Psoas muscle (tissue), 8 donors: Measurements from ENCODE around the gene PTPRK. TPM values are rescaled to one million over a fixed set of nuclear protein-coding genes. Genes with fewer than 3 reads are reported as not detected.

ENCODE experiments used
- ATAC-seq, 4 donors: fragments of 200-7000 bp; cut with Tn5 transposase; one replicate each; pipeline ENCODE4 v1.9.1; 2020; ENCODE audit warnings: moderate library complexity in 3 of 4, mild to moderate bottlenecking in 2 of 4
- DNase-seq, 2 donors: peaks; one replicate each; pipeline ENCODE4 v3.0.0-alpha.2; 2020
- H3K27ac ChIP-seq: fragments of 200-600 bp; one replicate; pipeline ENCODE4 v1.8.0; 2022
- H3K27me3 ChIP-seq, 3 donors: fragments of 200-600 bp in 1 of 3; one replicate each; pipeline versions ENCODE4 v1.6.1 to v1.8.0; 2013 to 2022; ENCODE audit warnings: low read length in 2 of 3, mild to moderate bottlenecking in 2 of 3, moderate library complexity in 1 of 3; ENCODE audit not compliant: insufficient read depth in 3 of 3
- H3K36me3 ChIP-seq, 2 donors: fragments of 200-600 bp in 1 of 2; one replicate each; pipeline versions ENCODE4 v1.6.1 to v1.8.0; 2013 to 2022; ENCODE audit warnings: low read depth in 1 of 2, mild to moderate bottlenecking in 1 of 2, moderate library complexity in 1 of 2; ENCODE audit not compliant: insufficient read depth in 1 of 2
- H3K4me1 ChIP-seq: fragments of 200-600 bp; one replicate; pipeline ENCODE4 v1.8.0; 2022
- H3K4me3 ChIP-seq: fragments of 200-600 bp; one replicate; pipeline ENCODE4 v1.8.0; 2022; ENCODE audit warnings: mild to moderate bottlenecking
- H3K9me3 ChIP-seq: fragments of 200-600 bp; one replicate; pipeline ENCODE4 v1.8.0; 2022
- WGBS, 3 donors: extraction: QIAGEN DNeasy Blood & Tissue Kit; methylation state at CpG; one replicate each; pipeline versions ENCODE4 v1.1.6 to v1.1.7; 2013; 5-methylcytosine and 5-hydroxymethylcytosine counted together
- intact Hi-C, 2 donors: fragments of 100-400 bp; cut with DNase I; formaldehyde crosslinking; loops; one replicate each; pipeline versions ENCODE4 v1.11.0 to v1.14.2; 2022
- polyA plus RNA-seq, 3 donors: library from polyadenylated mRNA; stranded (reverse); fragments of 200-250 nt; gene quantifications; one replicate each; pipeline ENCODE4 v1.2.3, GENCODE V29; 2013
- total RNA-seq, 4 donors: library from RNA; stranded (reverse); fragmentation: NEBNext Ultra II Directional in 2 of 4; extraction: Animal tissue kit (Norgen Biotek cat#: 25700) in 2 of 4; gene quantifications; one replicate each; pipeline versions ENCODE4 v1.2.1 to v1.2.4, GENCODE V29; 2021 to 2023
- TF ChIP-seq, protein P1 (sequence below): fragments of 200-600 bp; IDR thresholded peaks from one replicate; pipeline ENCODE4 v1.8.0; 2022; ENCODE audit warnings: antibody characterized with exemption
- donor health status: healthy with polysubstance abuse.
- donor health status: DM: no; HTN: no; CAD: no; lungs with moderate emphysema.
- donor health status: Bipolar disorder and iron deficiency.
- donor health status: healthy.
- donor health status: DM: yes; HTN: yes; CAD: no.
- donor health status: DM: no; HTN: no; CAD: no.
- donor health status: DM: no; HTN: no; CAD: no.
- donor health status: DM: yes; HTN: yes; CAD: no.

PTPRK gene
- total and polyA plus RNA-seq, 7 donors, result 3.2 to 10.6 (median 9.1) TPM

DNA sequence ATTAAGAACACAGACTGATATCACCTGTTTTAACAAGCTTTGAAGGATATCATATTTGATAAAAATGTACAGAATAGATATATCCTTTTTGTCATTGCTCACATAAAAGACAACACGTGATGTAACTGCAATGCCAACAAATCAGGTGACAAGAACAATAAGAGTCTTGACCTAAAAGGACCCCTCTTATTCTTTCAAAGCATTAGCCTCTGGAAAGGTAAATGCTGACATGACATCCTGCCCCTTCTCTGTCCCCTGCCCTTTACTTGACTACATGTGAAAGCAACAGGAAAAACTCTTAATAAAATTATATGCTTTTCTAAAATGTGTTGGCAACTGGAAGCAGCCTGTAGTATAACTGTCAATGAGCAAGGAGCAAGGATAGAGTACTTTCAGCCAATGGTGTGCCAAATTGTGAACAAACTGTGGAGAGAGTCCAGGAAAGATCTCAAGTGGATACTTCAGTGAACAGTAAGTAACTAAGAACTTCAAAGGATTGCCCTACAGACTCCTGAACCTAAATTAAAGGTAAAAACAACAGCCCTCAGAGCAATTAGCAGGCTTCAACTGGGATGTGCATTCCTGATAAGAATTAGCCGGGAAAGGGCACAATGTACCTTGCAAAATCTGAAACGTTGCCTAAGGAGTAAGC is 16.3 kb downstream of the PTPRK start:
- DNase-seq (no peak), ATAC-seq (no peak)
- intact Hi-C loops, result no loop called here
- Histone ChIP-seq H3K4me3 (no peak overlapping the region), H3K27ac (no peak overlapping the region), H3K27me3 (no peaks in the 10 kb centered on the region), H3K4me1 (peaks cover 6% of the 10 kb centered on the region), H3K36me3 (no peaks in the 10 kb centered on the region), H3K9me3 (no peaks in the 10 kb centered on the region)
- WGBS, 3 donors, result 57 to 79% (median 61%) methylated on average over 3 of the region's 3 CpGs
- TF ChIP-seq, protein P1, sequence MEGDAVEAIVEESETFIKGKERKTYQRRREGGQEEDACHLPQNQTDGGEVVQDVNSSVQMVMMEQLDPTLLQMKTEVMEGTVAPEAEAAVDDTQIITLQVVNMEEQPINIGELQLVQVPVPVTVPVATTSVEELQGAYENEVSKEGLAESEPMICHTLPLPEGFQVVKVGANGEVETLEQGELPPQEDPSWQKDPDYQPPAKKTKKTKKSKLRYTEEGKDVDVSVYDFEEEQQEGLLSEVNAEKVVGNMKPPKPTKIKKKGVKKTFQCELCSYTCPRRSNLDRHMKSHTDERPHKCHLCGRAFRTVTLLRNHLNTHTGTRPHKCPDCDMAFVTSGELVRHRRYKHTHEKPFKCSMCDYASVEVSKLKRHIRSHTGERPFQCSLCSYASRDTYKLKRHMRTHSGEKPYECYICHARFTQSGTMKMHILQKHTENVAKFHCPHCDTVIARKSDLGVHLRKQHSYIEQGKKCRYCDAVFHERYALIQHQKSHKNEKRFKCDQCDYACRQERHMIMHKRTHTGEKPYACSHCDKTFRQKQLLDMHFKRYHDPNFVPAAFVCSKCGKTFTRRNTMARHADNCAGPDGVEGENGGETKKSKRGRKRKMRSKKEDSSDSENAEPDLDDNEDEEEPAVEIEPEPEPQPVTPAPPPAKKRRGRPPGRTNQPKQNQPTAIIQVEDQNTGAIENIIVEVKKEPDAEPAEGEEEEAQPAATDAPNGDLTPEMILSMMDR, result no peak

DNA sequence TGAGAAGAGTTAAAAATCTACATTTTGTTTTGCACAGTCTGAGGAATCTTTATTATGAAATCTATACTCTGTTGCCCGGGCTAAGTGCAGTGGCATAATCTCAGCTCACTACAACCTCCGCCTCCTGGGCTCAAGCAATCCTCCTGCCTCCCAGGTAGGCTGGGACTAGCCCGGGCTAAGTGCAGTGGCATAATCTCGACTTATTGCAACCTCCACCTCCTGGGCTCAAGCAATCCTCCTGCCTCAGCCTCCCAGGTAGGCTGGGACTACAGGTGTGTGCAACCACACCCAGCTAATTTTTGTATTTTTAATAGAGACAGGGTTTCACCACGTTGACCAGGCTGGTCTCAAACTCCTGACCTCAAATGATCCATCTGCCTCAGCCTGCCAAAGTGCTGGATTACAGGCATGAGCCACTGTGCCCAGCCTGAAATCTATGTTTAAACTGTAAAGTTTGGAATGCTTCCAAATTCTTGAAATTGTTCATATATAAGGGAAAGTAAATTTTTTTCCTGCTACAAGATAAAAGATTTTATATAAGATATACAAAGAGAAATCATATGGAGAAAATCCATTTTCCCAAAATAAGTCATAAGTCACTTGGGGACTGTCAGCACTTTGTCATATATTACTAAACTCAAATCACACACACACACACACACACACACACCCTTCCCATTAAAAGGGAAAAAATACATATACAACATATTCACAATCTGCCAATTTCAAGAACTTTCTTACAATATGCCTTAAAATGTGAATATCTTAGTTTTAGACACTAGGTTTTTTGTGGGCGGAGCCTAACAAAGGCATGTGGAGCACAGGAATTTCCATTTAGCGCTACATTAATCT is 19.4 kb downstream of the PTPRK start:
- intact Hi-C loops, result no loop called here
- TF ChIP-seq, protein P1, result no peak
- no peak for DNase-seq
- Histone ChIP-seq H3K27me3 (no peaks in the 10 kb centered on the region), H3K36me3 (no peaks in the 10 kb centered on the region), H3K27ac (no peak overlapping the region), H3K4me3 (no peak overlapping the region), H3K4me1 (peaks cover 6% of the 10 kb centered on the region), H3K9me3 (no peaks in the 10 kb centered on the region)
- 80 to 83% (median 81%) methylated on average over 7 of the region's 7 CpGs for WGBS, 3 donors
- ATAC-seq, result no peak

DNA sequence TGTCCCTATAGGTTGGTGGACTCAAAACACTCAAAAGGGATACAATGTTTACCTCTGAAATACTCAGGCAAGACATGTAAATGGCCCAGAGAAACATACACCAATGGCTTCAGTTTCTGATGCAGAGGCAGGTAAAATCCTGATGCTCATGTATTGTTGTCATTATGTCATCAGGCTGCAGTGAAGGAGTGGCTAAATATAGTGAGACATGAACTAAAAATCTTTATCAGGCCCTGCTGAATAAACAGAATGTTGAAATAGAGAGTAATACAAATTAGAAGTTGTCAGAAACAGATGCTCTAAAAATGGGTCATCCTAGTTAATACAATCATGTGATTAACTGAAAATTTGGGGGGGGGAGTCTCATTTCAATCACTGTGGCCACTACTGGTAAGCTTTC is 20.4 kb downstream of the PTPRK start:
- H3K4me3 ChIP-seq, result no peak overlapping the region
- intact Hi-C loops, result no loop called here

DNA sequence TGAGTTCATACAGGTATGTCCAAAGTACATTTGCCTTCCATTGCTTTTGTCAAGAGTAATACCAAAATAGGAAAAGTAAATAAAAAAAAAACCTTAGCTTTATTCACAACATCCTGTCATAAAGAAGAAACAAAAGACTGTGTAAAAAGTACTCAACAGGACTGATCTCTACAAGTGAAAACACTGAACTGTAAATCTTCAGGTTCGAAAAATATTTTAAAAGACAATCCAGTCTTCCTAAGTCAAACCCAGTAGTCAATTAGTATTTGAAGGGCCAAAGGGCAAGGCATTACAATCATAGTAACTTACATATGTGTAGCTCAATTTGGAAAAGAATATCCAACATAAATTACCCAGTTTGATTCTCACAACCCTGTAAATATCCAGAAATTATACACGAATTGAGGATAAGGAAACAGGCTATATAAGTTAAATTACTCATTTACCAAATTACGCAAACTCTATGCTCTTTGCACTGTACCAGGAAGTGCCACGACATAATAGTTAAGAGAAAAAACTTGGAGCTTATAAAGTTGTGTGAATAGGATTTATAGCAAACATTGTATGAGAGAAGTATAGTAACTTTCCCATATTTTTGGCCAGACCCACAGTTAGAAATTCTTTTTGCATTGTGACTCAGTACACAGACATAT is 21.2 kb downstream of the PTPRK start:
- Histone ChIP-seq H3K36me3 (no peaks in the 10 kb centered on the region), H3K4me3 (no peak overlapping the region), H3K9me3 (no peaks in the 10 kb centered on the region), H3K27ac (no peak overlapping the region), H3K27me3 (no peaks in the 10 kb centered on the region), H3K4me1 (no peaks in the 10 kb centered on the region)
- WGBS, 3 donors, result 77 to 82% (median 78%) methylated on average over 4 of the region's 4 CpGs
- ATAC-seq (no peak), DNase-seq (no peak)
- TF ChIP-seq, protein P1, result no peak
- intact Hi-C loops, result no loop called here

More for the DNA sequence above, 20.4 kb downstream of the PTPRK start:
- peaks cover 6% of the 10 kb centered on the region for H3K4me1 ChIP-seq
- no peaks in the 10 kb centered on the region for H3K36me3 ChIP-seq
- TF ChIP-seq, protein P1, result no peak
- no peaks in the 10 kb centered on the region for H3K27me3 ChIP-seq
- no peak for DNase-seq
- ATAC-seq, result no peak
- no peak overlapping the region for H3K27ac ChIP-seq
- no peaks in the 10 kb centered on the region for H3K9me3 ChIP-seq
